Liver (tissue), 9 donors: Measurements from ENCODE around the gene TSKS. TPM values are rescaled to one million over a fixed set of nuclear protein-coding genes. Genes with fewer than 3 reads are reported as not detected.

Experiments used
- DNase-seq: peaks from one replicate; pipeline ENCODE4 v3.0.0-alpha.2; 2017; ENCODE audit warnings: low spot score
- H3K27ac ChIP-seq, 2 donors: one replicate each; pipeline ENCODE4 v1.7.0; 2013; ENCODE audit warnings: inconsistent platforms in 2 of 2, low read length in 2 of 2, control low read depth in 1 of 2, low read depth in 1 of 2, mild to moderate bottlenecking in 1 of 2
- H3K27me3 ChIP-seq, 4 donors: one replicate each; pipeline versions ENCODE4 v1.6.1 to v1.7.0; 2013; ENCODE audit warnings: low read length in 3 of 4, inconsistent platforms in 1 of 4, mild to moderate bottlenecking in 1 of 4, moderate library complexity in 1 of 4; ENCODE audit not compliant: control insufficient read depth in 4 of 4, insufficient read depth in 4 of 4
- H3K36me3 ChIP-seq, 4 donors: one replicate each; pipeline versions ENCODE4 v1.6.1 to v1.7.0; 2013; ENCODE audit warnings: low read length in 3 of 4, mild to moderate bottlenecking in 3 of 4, low read depth in 1 of 4, moderate library complexity in 1 of 4; ENCODE audit not compliant: control insufficient read depth in 4 of 4, insufficient read depth in 3 of 4
- H3K4me1 ChIP-seq, 4 donors: one replicate each; pipeline versions ENCODE4 v1.6.1 to v1.7.0; 2013; ENCODE audit warnings: low read length in 3 of 4, mild to moderate bottlenecking in 3 of 4, moderate library complexity in 1 of 4; ENCODE audit not compliant: control insufficient read depth in 4 of 4, insufficient read depth in 4 of 4
- H3K4me3 ChIP-seq, 3 donors: one replicate each; pipeline versions ENCODE4 v1.6.1 to v1.7.0; 2013; ENCODE audit warnings: low read length in 3 of 3, control low read depth in 1 of 3, low read depth in 1 of 3, mild to moderate bottlenecking in 1 of 3
- H3K9ac ChIP-seq, 2 donors: one replicate each; pipeline ENCODE4 v1.7.0; 2013; ENCODE audit warnings: low read length in 2 of 2, mild to moderate bottlenecking in 2 of 2, moderate library complexity in 2 of 2, control low read depth in 1 of 2, low read depth in 1 of 2
- H3K9me3 ChIP-seq, 4 donors: one replicate each; pipeline versions ENCODE4 v1.6.1 to v1.7.0; 2013; ENCODE audit warnings: low read length in 3 of 4; ENCODE audit not compliant: control insufficient read depth in 4 of 4
- FOXA1 ChIP-seq: IDR thresholded peaks from 2 replicates; pipeline ENCODE4 v1.6.1; 2016; ENCODE audit warnings: antibody characterized with exemption
- FOXA2 ChIP-seq: IDR thresholded peaks from 2 replicates; pipeline ENCODE4 v1.6.1; 2016; ENCODE audit warnings: antibody characterized with exemption
- HNF4A ChIP-seq, 2 donors: conservative IDR thresholded peaks; 2 replicates each; pipeline ENCODE4 v1.6.1; 2016; ENCODE audit warnings: antibody characterized with exemption in 2 of 2, mild to moderate bottlenecking in 2 of 2
- JUND ChIP-seq, 2 donors: IDR thresholded peaks; 2 replicates each; pipeline ENCODE4 v1.6.1; 2016; ENCODE audit warnings: antibody characterized with exemption in 2 of 2
- NR2F2 ChIP-seq: IDR thresholded peaks from 2 replicates; pipeline ENCODE4 v1.6.1; 2016; ENCODE audit warnings: antibody characterized with exemption
- RAD21 ChIP-seq, 2 donors: IDR thresholded peaks; 2 replicates each; pipeline ENCODE4 v1.6.1; 2016; ENCODE audit warnings: antibody characterized with exemption in 2 of 2, mild to moderate bottlenecking in 2 of 2
- RXRA ChIP-seq, 2 donors: IDR thresholded peaks; 2 replicates each; pipeline ENCODE4 v1.6.1; 2017 to 2018; ENCODE audit warnings: antibody characterized with exemption in 2 of 2, mild to moderate bottlenecking in 1 of 2
- SP1 ChIP-seq: IDR thresholded peaks from 2 replicates; pipeline ENCODE4 v1.6.1; 2018; ENCODE audit warnings: antibody characterized with exemption, mild to moderate bottlenecking
- TAF1 ChIP-seq: conservative IDR thresholded peaks from 2 replicates; pipeline ENCODE4 v1.6.1; 2016; ENCODE audit warnings: antibody characterized with exemption, mild to moderate bottlenecking
- YY1 ChIP-seq: IDR thresholded peaks from 2 replicates; pipeline ENCODE4 v1.6.1; 2016; ENCODE audit warnings: antibody characterized with exemption, mild to moderate bottlenecking
- WGBS: extraction: QIAGEN DNeasy Blood & Tissue Kit; methylation state at CpG from one replicate; pipeline ENCODE4 v1.1.7; 2013; 5-methylcytosine and 5-hydroxymethylcytosine counted together
- polyA plus RNA-seq, 2 donors: library from polyadenylated mRNA; stranded (reverse) in 1 of 2; unstranded in 1 of 2; fragments of 200-250 nt in 1 of 2; fragments of >200 nt in 1 of 2; fragmentation: Nextera tagmentation in 1 of 2; extraction: Ambion mirVana in 1 of 2; gene quantifications; one replicate each; pipeline versions ENCODE4 v1.2.1 to v1.2.3, GENCODE V29; 2013 to 2015
- total RNA-seq, 2 donors: library from RNA; depleted of rRNA; stranded (reverse); fragments of >200 nt; gene quantifications; one replicate each; pipeline ENCODE4 v1.2.3, GENCODE V29; 2014
- TF ChIP-seq, protein P1 (sequence below): IDR thresholded peaks from 2 replicates; pipeline ENCODE4 v1.6.1; 2016; ENCODE audit warnings: antibody characterized with exemption
- TF ChIP-seq, protein P2 (sequence below): fragments of 150-350 bp; IDR thresholded peaks from 2 replicates; pipeline ENCODE4 v1.5.1; 2017; ENCODE audit warnings: improper control_type of control experiment, low read depth, low read length; ENCODE audit not compliant: missing input control
- TF ChIP-seq, protein P3 (sequence below): IDR thresholded peaks from 2 replicates; pipeline ENCODE4 v1.6.1; 2016; ENCODE audit warnings: antibody characterized with exemption
- TF ChIP-seq, protein P4 (sequence below): IDR thresholded peaks from 2 replicates; pipeline ENCODE4 v1.6.1; 2016; ENCODE audit warnings: antibody characterized with exemption
- donor health status: healthy.
- donor health status: healthy.
- donor health status: healthy.
- donor health status: healthy.
- donor health status: healthy.

The TSKS gene, protein sequence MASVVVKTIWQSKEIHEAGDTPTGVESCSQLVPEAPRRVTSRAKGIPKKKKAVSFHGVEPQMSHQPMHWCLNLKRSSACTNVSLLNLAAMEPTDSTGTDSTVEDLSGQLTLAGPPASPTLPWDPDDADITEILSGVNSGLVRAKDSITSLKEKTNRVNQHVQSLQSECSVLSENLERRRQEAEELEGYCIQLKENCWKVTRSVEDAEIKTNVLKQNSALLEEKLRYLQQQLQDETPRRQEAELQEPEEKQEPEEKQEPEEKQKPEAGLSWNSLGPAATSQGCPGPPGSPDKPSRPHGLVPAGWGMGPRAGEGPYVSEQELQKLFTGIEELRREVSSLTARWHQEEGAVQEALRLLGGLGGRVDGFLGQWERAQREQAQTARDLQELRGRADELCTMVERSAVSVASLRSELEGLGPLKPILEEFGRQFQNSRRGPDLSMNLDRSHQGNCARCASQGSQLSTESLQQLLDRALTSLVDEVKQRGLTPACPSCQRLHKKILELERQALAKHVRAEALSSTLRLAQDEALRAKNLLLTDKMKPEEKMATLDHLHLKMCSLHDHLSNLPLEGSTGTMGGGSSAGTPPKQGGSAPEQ
- total RNA-seq (under 1 TPM; 0.08 to 0.61 TPM), polyA plus RNA-seq (under 1 TPM in 1 of 2 donors, not detected in 1; 0.07 TPM)

DNA sequence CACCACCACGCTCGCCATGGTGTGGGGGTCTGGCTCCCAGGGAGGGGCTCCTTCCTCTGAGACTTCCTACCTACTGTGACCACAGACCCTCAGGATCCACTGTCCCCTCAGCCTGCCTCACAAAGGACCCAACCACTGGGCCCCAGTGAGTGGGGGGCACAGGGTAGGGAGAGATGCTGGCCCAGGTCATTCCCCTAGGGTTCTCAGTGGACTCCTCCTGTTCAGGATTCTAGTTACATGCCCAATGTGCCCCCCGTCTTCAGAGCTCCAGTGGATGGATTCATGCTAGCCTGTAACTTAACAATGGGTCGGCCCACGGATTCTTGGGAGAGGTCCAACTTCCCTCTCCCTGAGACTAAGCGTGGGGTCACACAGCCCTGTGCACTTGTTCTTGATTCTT lies at the start of gene TSKS:
Gene TSKS (minus strand): TSS at position 77 of the 400 bp plus-strand sequence. CDS start 59 bp downstream, at position 18.
- no peak for DNase-seq
- 87% methylated on average over 6 of the region's 6 CpGs for WGBS
- Histone ChIP-seq H3K9ac (no peak within 1 kb of the TSS), H3K4me1 (peaks cover 2 to 19% (median 12%) of the 10 kb centered on the region in 4 donors), H3K27ac (no peak within 1 kb of the TSS), H3K36me3 (no peaks in the 10 kb centered on the region), H3K4me3 (no peak within 1 kb of the TSS), H3K27me3 (no peaks in the 10 kb centered on the region), H3K9me3 (no peaks in the 10 kb centered on the region)
- TF ChIP-seq YY1 (no peak), NR2F2 (no peak), RXRA (IDR thresholded peaks at IDR 0.05) (no peak), SP1 (no peak), JUND (IDR thresholded peaks at IDR 0.05) (no peak), TAF1 (no peak), FOXA1 (no peak), FOXA2 (no peak)
- TF ChIP-seq, protein P1, sequence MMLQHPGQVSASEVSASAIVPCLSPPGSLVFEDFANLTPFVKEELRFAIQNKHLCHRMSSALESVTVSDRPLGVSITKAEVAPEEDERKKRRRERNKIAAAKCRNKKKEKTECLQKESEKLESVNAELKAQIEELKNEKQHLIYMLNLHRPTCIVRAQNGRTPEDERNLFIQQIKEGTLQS = no peak
- TF ChIP-seq, protein P2, sequence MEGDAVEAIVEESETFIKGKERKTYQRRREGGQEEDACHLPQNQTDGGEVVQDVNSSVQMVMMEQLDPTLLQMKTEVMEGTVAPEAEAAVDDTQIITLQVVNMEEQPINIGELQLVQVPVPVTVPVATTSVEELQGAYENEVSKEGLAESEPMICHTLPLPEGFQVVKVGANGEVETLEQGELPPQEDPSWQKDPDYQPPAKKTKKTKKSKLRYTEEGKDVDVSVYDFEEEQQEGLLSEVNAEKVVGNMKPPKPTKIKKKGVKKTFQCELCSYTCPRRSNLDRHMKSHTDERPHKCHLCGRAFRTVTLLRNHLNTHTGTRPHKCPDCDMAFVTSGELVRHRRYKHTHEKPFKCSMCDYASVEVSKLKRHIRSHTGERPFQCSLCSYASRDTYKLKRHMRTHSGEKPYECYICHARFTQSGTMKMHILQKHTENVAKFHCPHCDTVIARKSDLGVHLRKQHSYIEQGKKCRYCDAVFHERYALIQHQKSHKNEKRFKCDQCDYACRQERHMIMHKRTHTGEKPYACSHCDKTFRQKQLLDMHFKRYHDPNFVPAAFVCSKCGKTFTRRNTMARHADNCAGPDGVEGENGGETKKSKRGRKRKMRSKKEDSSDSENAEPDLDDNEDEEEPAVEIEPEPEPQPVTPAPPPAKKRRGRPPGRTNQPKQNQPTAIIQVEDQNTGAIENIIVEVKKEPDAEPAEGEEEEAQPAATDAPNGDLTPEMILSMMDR = no peak
- TF ChIP-seq, protein P3, sequence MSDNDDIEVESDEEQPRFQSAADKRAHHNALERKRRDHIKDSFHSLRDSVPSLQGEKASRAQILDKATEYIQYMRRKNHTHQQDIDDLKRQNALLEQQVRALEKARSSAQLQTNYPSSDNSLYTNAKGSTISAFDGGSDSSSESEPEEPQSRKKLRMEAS = no peak

DNA sequence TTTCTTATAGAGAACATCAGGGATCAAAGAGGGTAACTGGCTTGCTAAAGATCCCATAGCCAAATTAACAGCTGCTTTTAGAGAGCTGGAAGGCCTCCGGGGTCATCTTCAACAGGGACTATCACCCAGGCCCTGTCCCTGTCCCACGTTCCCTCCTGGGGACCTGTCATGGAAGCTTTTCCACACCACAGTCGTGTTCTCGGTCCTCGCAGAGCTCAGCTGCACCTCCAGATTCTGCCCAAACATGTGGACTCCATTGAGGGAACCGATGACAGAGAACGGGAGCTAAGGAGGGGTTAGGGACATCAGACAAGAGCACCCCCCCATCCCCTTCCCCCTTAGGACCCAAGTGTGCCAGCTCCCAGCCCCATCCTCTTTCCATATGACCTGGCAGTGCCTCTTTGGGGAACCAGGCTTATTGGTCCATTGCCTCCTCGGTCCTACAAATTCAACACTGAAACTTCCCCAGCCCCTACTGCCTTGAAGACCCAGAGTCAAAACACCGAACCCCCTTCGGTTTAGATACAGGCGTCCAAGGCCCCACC lies 49.4 kb upstream of the TSKS start:
- Histone ChIP-seq H3K9me3 (no peaks in the 10 kb centered on the region), H3K4me1 (peaks cover 1 to 33% (median 17%) of the 10 kb centered on the region in 4 donors), H3K4me3 (peak overlapping the region in 2 of 3 donors; percentile 71 to 95), H3K27me3 (no peaks in the 10 kb centered on the region), H3K27ac (peak overlapping the region; percentile 81 to 82), H3K9ac (peak overlapping the region in 1 of 2 donors; percentile 86), H3K36me3 (peaks cover 0 to 3% (median 0%) of the 10 kb centered on the region in 4 donors)
- TF ChIP-seq, protein P4, sequence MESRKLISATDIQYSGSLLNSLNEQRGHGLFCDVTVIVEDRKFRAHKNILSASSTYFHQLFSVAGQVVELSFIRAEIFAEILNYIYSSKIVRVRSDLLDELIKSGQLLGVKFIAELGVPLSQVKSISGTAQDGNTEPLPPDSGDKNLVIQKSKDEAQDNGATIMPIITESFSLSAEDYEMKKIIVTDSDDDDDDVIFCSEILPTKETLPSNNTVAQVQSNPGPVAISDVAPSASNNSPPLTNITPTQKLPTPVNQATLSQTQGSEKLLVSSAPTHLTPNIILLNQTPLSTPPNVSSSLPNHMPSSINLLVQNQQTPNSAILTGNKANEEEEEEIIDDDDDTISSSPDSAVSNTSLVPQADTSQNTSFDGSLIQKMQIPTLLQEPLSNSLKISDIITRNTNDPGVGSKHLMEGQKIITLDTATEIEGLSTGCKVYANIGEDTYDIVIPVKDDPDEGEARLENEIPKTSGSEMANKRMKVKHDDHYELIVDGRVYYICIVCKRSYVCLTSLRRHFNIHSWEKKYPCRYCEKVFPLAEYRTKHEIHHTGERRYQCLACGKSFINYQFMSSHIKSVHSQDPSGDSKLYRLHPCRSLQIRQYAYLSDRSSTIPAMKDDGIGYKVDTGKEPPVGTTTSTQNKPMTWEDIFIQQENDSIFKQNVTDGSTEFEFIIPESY = no peak
- TF ChIP-seq, protein P2 = no peak
- no peak for TF ChIP-seq FOXA1
- TF ChIP-seq SP1 = no peak
- TF ChIP-seq HNF4A (conservative IDR thresholded peaks at IDR 0.05) = no peak
- no peak for TF ChIP-seq RXRA (IDR thresholded peaks at IDR 0.05)
- no peak for TF ChIP-seq NR2F2
- no peak for TF ChIP-seq JUND (IDR thresholded peaks at IDR 0.05)
- TF ChIP-seq FOXA2 = no peak
- TF ChIP-seq RAD21 (IDR thresholded peaks at IDR 0.05) = no peak
- TF ChIP-seq TAF1 = no peak
- TF ChIP-seq YY1 = no peak
- WGBS = 60% methylated on average over 11 of the region's 11 CpGs
- DNase-seq = no peak
